CD4-positive, alpha-beta T cell treated with Interleukin-4 for 4 hours (primary cell): ENCODE results near the gene RASGRP3.

Experiments used
- DNase-seq: peaks from one replicate; pipeline ENCODE4 v3.0.0-alpha.2; 2020

RASGRP3 gene

GRCh38 chr2:33588232-33588631 is 111.8 kb downstream of the RASGRP3 start:
- no peak for DNase-seq

GRCh38 chr2:33589444-33589843 is 113.0 kb downstream of the RASGRP3 start:
- no peak for DNase-seq

- no peak for DNase-seq
These were observed 118.9 kb downstream of the RASGRP3 start for GRCh38 chr2:33595385-33595784.

GRCh38 chr2:33597026-33597425 is 120.6 kb downstream of the RASGRP3 start:
- no peak for DNase-seq

- peak; percentile 24 for DNase-seq
These were observed 122.2 kb downstream of the RASGRP3 start for GRCh38 chr2:33598561-33599174.

GRCh38 chr2:33599175-33599942 is 122.9 kb downstream of the RASGRP3 start, which contains the start of gene FAM98A:
TSS of gene FAM98A (minus strand) at chr2:33599299. CDS start at chr2:33599221, 78 bp downstream.
- peak; percentile 99 for DNase-seq

GRCh38 chr2:33599943-33600192 is 123.4 kb downstream of the RASGRP3 start:
- DNase-seq = no peak

GRCh38 chr2:33602201-33602830 is 125.9 kb downstream of the RASGRP3 start:
- no peak for DNase-seq

GRCh38 chr2:33603416-33603815 is 127.0 kb downstream of the RASGRP3 start:
- no peak for DNase-seq

- no peak for DNase-seq
These were observed 128.6 kb downstream of the RASGRP3 start for GRCh38 chr2:33605056-33605455.

GRCh38 chr2:33606100-33606499 is 129.7 kb downstream of the RASGRP3 start:
- no peak for DNase-seq

GRCh38 chr2:33606622-33607021 is 130.2 kb downstream of the RASGRP3 start:
- no peak for DNase-seq

GRCh38 chr2:33607251-33607721 is 130.8 kb downstream of the RASGRP3 start:
- no peak for DNase-seq

GRCh38 chr2:33607905-33608304 is 131.5 kb downstream of the RASGRP3 start:
- no peak for DNase-seq

GRCh38 chr2:33614190-33614589 is 137.7 kb downstream of the RASGRP3 start:
- DNase-seq = no peak
